GM12878 (cell line): ENCODE measurements around the gene CCDC138. TPM values are rescaled to one million over a fixed set of nuclear protein-coding genes. Genes with fewer than 3 reads are reported as not detected.

Source experiments
- ATAC-seq: fragments of 200-7000 bp; cut with Tn5 transposase; 3 replicates; pipeline ENCODE4 v1.9.1; 2020; ENCODE audit warnings: mild to moderate bottlenecking, moderate library complexity
- BruUV-seq: library from RNA; stranded (reverse); fragments of 400-500 nt; replicated peaks from 2 replicates; lab custom pipeline; 2021; lab: Mats Ljungman, UMichigan
- CTCF ChIA-PET: fragments of 300-600 bp; sonication (Branson Sonifier 250); formaldehyde crosslinking; extraction: SDS; loops from one replicate; lab custom pipeline; 2021; ENCODE audit warnings: inconsistent platforms; lab: Yijun Ruan, JAX
- POLR2A ChIA-PET: fragments of 350-600 bp; formaldehyde crosslinking; extraction: SDS; loops from one replicate; lab custom pipeline; 2021; ENCODE audit warnings: inconsistent platforms; lab: Charles Lee
- RAD21 ChIA-PET: fragments of 300-600 bp; sonication (Branson Sonifier 250); formaldehyde crosslinking; loops from one replicate; lab custom pipeline; 2023; ENCODE audit warnings: antibody characterized with exemption; ENCODE audit not compliant: unreplicated experiment; lab: Charles Lee
- SMC1A ChIA-PET: fragments of 300-600 bp; sonication (Branson Sonifier 250); formaldehyde crosslinking; loops from one replicate; lab custom pipeline; 2023; ENCODE audit not compliant: unreplicated experiment, uncharacterized antibody; lab: Charles Lee
- DNase-seq: peaks from one replicate; pipeline ENCODE4 v3.0.0-alpha.2; 2011; ENCODE audit warnings: low read depth, low spot score
- FAIRE-seq: peaks from 3 replicates; lab custom pipeline; 2011; peaks lifted over from hg19 to GRCh38; lab: Jason Lieb, UNC
- H2AFZ ChIP-seq: 2 replicates; pipeline ENCODE4 v1.6.0; 2011; ENCODE audit warnings: low read depth, low read length, control low read depth; ENCODE audit not compliant: control insufficient read depth
- H3K27ac ChIP-seq: 2 replicates; pipeline ENCODE4 v1.5.1; 2011; ENCODE audit warnings: control low read depth; ENCODE audit not compliant: control insufficient read depth, insufficient read depth
- H3K27me3 ChIP-seq, 2 experiments: replicated peaks in 1 of 2; 2 replicates each; pipeline versions ENCODE4 v1.6.0 to v1.6.1; 2011; ENCODE audit warnings: low read length in 1 of 2; ENCODE audit not compliant: control insufficient read depth in 2 of 2, insufficient read depth in 2 of 2
- H3K36me3 ChIP-seq, 2 experiments: 2 replicates each; pipeline ENCODE4 v1.5.1; 2011; ENCODE audit warnings: low read length in 1 of 2; ENCODE audit not compliant: control insufficient read depth in 2 of 2, insufficient read depth in 2 of 2
- H3K4me1 ChIP-seq: 2 replicates; pipeline ENCODE4 v1.6.1; 2011; ENCODE audit warnings: mild to moderate bottlenecking, low read length, moderate library complexity, mixed read lengths; ENCODE audit not compliant: control insufficient read depth, insufficient read depth
- H3K4me2 ChIP-seq: 2 replicates; pipeline ENCODE4 v1.6.0; 2011; ENCODE audit warnings: control low read depth; ENCODE audit not compliant: control insufficient read depth, insufficient read depth
- H3K4me3 ChIP-seq: fragments of 200-600 bp; sonication (generic); 2 replicates; pipeline ENCODE4 v1.5.1; 2016
- H3K79me2 ChIP-seq: 2 replicates; pipeline ENCODE4 v1.6.0; 2011; ENCODE audit warnings: low read length; ENCODE audit not compliant: control insufficient read depth, insufficient read depth
- H3K9ac ChIP-seq: 2 replicates; pipeline ENCODE4 v1.8.0; 2011; ENCODE audit warnings: low read length, control low read depth, mixed read lengths; ENCODE audit not compliant: control insufficient read depth, insufficient read depth
- H3K9me3 ChIP-seq: replicated peaks from 3 replicates; pipeline ENCODE4 v1.5.1; 2011; ENCODE audit warnings: mild to moderate bottlenecking, low read length; ENCODE audit not compliant: control insufficient read depth, insufficient read depth
- H4K20me1 ChIP-seq: 2 replicates; pipeline ENCODE4 v1.6.0; 2011; ENCODE audit not compliant: control insufficient read depth, insufficient read depth
- CREB1 ChIP-seq: IDR thresholded peaks from 2 replicates; pipeline ENCODE4 v1.6.1; 2012; ENCODE audit warnings: low read depth, mild to moderate bottlenecking, inconsistent platforms
- EP300 ChIP-seq, 2 experiments: fragments of 150-350 bp in 1 of 2; IDR thresholded peaks; 2 replicates each; pipeline ENCODE4 v1.6.1; 2011 to 2012; ENCODE audit warnings: low read depth in 2 of 2, low read length in 2 of 2, borderline replicate concordance in 1 of 2, improper control_type of control experiment in 1 of 2, inconsistent platforms in 1 of 2; ENCODE audit not compliant: control insufficient read depth in 1 of 2
- IRF5 ChIP-seq: fragments of 450-650 bp; IDR thresholded peaks from 2 replicates; pipeline ENCODE4 v1.6.1; 2017; ENCODE audit warnings: borderline replicate concordance
- MEF2B ChIP-seq: fragments of 450-650 bp; IDR thresholded peaks from 2 replicates; pipeline ENCODE4 v1.6.1; 2018; ENCODE audit warnings: mild to moderate bottlenecking, moderate library complexity; ENCODE audit not compliant: partially characterized antibody, poor library complexity, severe bottlenecking
- MTA2 ChIP-seq: fragments of 450-650 bp; IDR thresholded peaks from 2 replicates; pipeline ENCODE4 v1.6.1; 2016; ENCODE audit warnings: low read depth, mild to moderate bottlenecking, moderate library complexity
- NFYA ChIP-seq: IDR thresholded peaks from 2 replicates; pipeline ENCODE4 v1.6.1; 2011; ENCODE audit warnings: low read depth, mild to moderate bottlenecking, low read length, improper control_type of control experiment, borderline replicate concordance
- RAD21 ChIP-seq: IDR thresholded peaks from 2 replicates; pipeline ENCODE4 v1.6.1; 2011; ENCODE audit warnings: mild to moderate bottlenecking, low read depth, low read length, moderate library complexity; ENCODE audit not compliant: insufficient read depth
- RFX5 ChIP-seq: IDR thresholded peaks from 2 replicates; pipeline ENCODE4 v1.6.1; 2011; ENCODE audit warnings: low read depth, low read length, improper control_type of control experiment
- SREBF1 ChIP-seq: IDR thresholded peaks from 2 replicates; pipeline ENCODE4 v1.6.1; 2012; ENCODE audit warnings: mild to moderate bottlenecking, low read length
- SRF ChIP-seq, 2 experiments: IDR thresholded peaks; 2 replicates each; pipeline ENCODE4 v1.6.1; 2011; ENCODE audit warnings: low read depth in 2 of 2, low read length in 2 of 2, mild to moderate bottlenecking in 1 of 2, moderate library complexity in 1 of 2
- USF2 ChIP-seq: IDR thresholded peaks from 2 replicates; pipeline ENCODE4 v1.6.1; 2011; ENCODE audit warnings: low read depth, low read length, improper control_type of control experiment, borderline replicate concordance
- WGBS: methylation state at CpG from one replicate; pipeline ENCODE4 v1.1.6; 2016; ENCODE audit warnings: low lambda C conversion rate; ENCODE audit not compliant: insufficient replicate concordance, insufficient coverage; ENCODE audit errors: missing lambda C conversion rate; 5-methylcytosine and 5-hydroxymethylcytosine counted together
- in situ Hi-C: fragments of 300-500 bp; cut with MboI; formaldehyde crosslinking; loops from 9 replicates; pipeline ENCODE4 v1.14.3; 2018; ENCODE audit warnings: mixed read lengths
- intact Hi-C: fragments of 100-400 bp; cut with micrococcal nuclease; formaldehyde crosslinking; loops from one replicate; pipeline ENCODE4 v1.14.2; 2022; ENCODE audit not compliant: unreplicated experiment
- polyA plus RNA-seq, 11 experiments: library from polyadenylated mRNA; depleted of rRNA in 4 of 11; unstranded in 6 of 11; stranded (reverse) in 5 of 11; fragments of >200 nt; fragmentation: Nextera tagmentation in 4 of 11; fragmentation: Illumina TruSeq in 1 of 11; extraction: Ambion mirVana in 4 of 11; extraction: Trizol in 1 of 11; gene quantifications; 1 replicate in 1 of 11; 2 replicates in 10 of 11; pipeline versions ENCODE4 v1.2.1 to v1.2.3, GENCODE V29; 2011 to 2016; ENCODE audit warnings: inconsistent platforms in 2 of 11, missing spikeins in 2 of 11, low read depth in 1 of 11
- total RNA-seq, 4 experiments: library from RNA; depleted of rRNA in 3 of 4; stranded (reverse); fragments of >200 nt in 3 of 4; fragmentation: Illumina TruSeq in 1 of 4; extraction: Trizol in 1 of 4; gene quantifications; 2 replicates each; pipeline versions ENCODE4 v1.2.1 to v1.2.3, GENCODE V29; 2013 to 2021

Gene CCDC138
- total and polyA plus RNA-seq, 10 of the 15 experiments (the other 5 are each of a cell fraction or from before 2014, with no cell fraction given): 7.9 to 19.4 (median 13.0) TPM

GRCh38 chr2:108925286-108925685 lies 138.7 kb downstream of the CCDC138 start:
- no peaks in the 10 kb centered on the region for H3K4me1 ChIP-seq
- no peaks in the 10 kb centered on the region for H3K79me2 ChIP-seq
- intact Hi-C loops: loop anchor here (5.0 kb wide), 1 partner anchor 62 kb away; the partner anchor contains the start of gene EDAR
- BruUV-seq: no TSS peak
- in situ Hi-C loops: no loop called here
- FAIRE-seq (no peak), ATAC-seq (no peak), DNase-seq (no peak)
- no peak for TF ChIP-seq MEF2B
- no peak for TF ChIP-seq IRF5
- no peaks in the 10 kb centered on the region for H3K36me3 ChIP-seq
- RAD21 ChIA-PET: no interaction called here
- no peaks in the 10 kb centered on the region for H3K9me3 ChIP-seq
- H4K20me1 ChIP-seq: no peaks in the 10 kb centered on the region
- no peak overlapping the region for H3K4me3 ChIP-seq
- no peak overlapping the region for H3K9ac ChIP-seq
- no peak overlapping the region for H3K27ac ChIP-seq
- POLR2A ChIA-PET: no interaction called here
- SMC1A ChIA-PET: no interaction called here
- WGBS: 36% methylated on average over 6 of the region's 6 CpGs
- no peak overlapping the region for H2AFZ ChIP-seq
- CTCF ChIA-PET: interaction anchor here (0.7 to 1.0 kb wide), 2 partner anchors 71 to 133 kb away, joined by 3 read pairs; no protein-coding TSS in a partner anchor
- H3K4me2 ChIP-seq: no peak overlapping the region
- H3K27me3 ChIP-seq: peaks cover 0 to 3% of the 10 kb centered on the region in 2 experiments; a peak in 2 of 4 replicates

- ChIA-PET POLR2A (no interaction called here), RAD21 (no interaction called here), CTCF (interaction anchor here (0.7 kb wide), 1 partner anchor 133 kb away, joined by 3 read pairs; no protein-coding TSS in a partner anchor), SMC1A (no interaction called here)
- ATAC-seq (no peak), FAIRE-seq (no peak), DNase-seq (no peak)
- Histone ChIP-seq H3K9me3 (no peaks in the 10 kb centered on the region), H3K27ac (no peak overlapping the region), H2AFZ (no peak overlapping the region), H3K4me3 (no peak overlapping the region), H3K36me3 (no peaks in the 10 kb centered on the region), H3K4me1 (no peaks in the 10 kb centered on the region), H3K4me2 (no peak overlapping the region), H3K79me2 (no peaks in the 10 kb centered on the region), H3K9ac (no peak overlapping the region), H3K27me3 (peaks cover 0 to 3% of the 10 kb centered on the region in 2 experiments; a peak in 2 of 4 replicates), H4K20me1 (no peaks in the 10 kb centered on the region)
- in situ Hi-C loops: no loop called here
- intact Hi-C loops: loop anchor here (5.0 kb wide), 1 partner anchor 62 kb away; the partner anchor contains the start of gene EDAR
- WGBS: 50% methylated on average over 8 of the region's 8 CpGs
- no TSS peak for BruUV-seq
- TF ChIP-seq EP300 (IDR thresholded peaks at IDR 0.05; ENCODE audit: borderline replicate concordance in 1 of 2, control insufficient read depth in 1 of 2, low read depth in 2 of 2, low read length in 2 of 2) (no peak), NFYA (no peak), MTA2 (no peak), SRF (IDR thresholded peaks at IDR 0.05; ENCODE audit: low read depth in 2 of 2, low read length in 2 of 2) (no peak), SREBF1 (no peak), RFX5 (no peak), RAD21 (no peak), CREB1 (no peak), USF2 (no peak)
These were observed 139.2 kb downstream of the CCDC138 start for GRCh38 chr2:108925735-108926134.
